ENCODE results near the gene LTBP1. TPM values are rescaled to one million over a fixed set of nuclear protein-coding genes. Genes with fewer than 3 reads are reported as not detected.

LTBP1 gene
- total and polyA plus RNA-seq, 10 of the 15 experiments (the other 5 are each of a cell fraction or from before 2014, with no cell fraction given) = 0.01 to 0.28 (median 0.12) TPM; not detected in 2

DNA sequence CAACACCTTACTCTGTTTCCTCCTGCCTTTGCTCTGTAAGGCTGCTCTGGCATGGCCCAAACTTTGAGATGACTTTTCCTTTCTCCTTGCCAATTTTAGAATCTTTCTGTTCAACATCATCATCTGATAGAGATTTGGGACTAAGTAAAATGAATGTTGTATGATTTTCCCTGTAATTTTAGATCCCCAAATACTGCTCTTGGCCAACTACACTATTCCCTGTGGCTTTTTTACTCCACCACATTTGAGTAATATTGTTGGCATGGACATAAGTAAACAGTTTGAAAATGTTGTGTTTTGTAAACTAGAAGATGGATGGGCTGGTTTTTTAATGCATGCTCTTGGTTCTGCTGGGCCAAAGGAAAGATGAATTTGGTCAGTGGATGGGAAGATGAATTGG lies 12.1 kb downstream of the LTBP1 start:
- Histone ChIP-seq H3K27me3 (replicated peaks in 1 of 2; ENCODE audit: control insufficient read depth in 2 of 2, insufficient read depth in 2 of 2, low read length in 1 of 2) (no peaks in the 10 kb centered on the region; a peak in 1 of 4 replicates), H2AFZ (ENCODE audit: control insufficient read depth, low read depth, low read length) (no peak overlapping the region), H3K79me2 (ENCODE audit: control insufficient read depth, insufficient read depth, low read length) (no peaks in the 10 kb centered on the region), H3K4me3 (no peak overlapping the region), H4K20me1 (ENCODE audit: control insufficient read depth, insufficient read depth) (no peaks in the 10 kb centered on the region), H3K4me1 (ENCODE audit: control insufficient read depth, insufficient read depth, low read length) (no peaks in the 10 kb centered on the region), H3K9me3 (replicated peaks; ENCODE audit: control insufficient read depth, insufficient read depth, low read length) (no peaks in the 10 kb centered on the region), H3K4me2 (ENCODE audit: control insufficient read depth, insufficient read depth) (no peak overlapping the region), H3K36me3 (ENCODE audit: control insufficient read depth in 2 of 2, insufficient read depth in 2 of 2, low read length in 1 of 2) (no peaks in the 10 kb centered on the region), H3K27ac (ENCODE audit: control insufficient read depth, insufficient read depth) (no peak overlapping the region), H3K9ac (ENCODE audit: control insufficient read depth, insufficient read depth, low read length) (no peak overlapping the region)
- TF ChIP-seq RB1 (IDR thresholded peaks at IDR 0.05; ENCODE audit: borderline replicate concordance) = no peak
- no peak for TF ChIP-seq CBX5 (IDR thresholded peaks at IDR 0.05; ENCODE audit: low read depth)
- no peak for TF ChIP-seq TARDBP (IDR thresholded peaks at IDR 0.05; ENCODE audit: borderline replicate concordance)
- no peak for TF ChIP-seq SMC3 (IDR thresholded peaks at IDR 0.05; ENCODE audit: borderline replicate concordance, low read length)
- TF ChIP-seq, protein P1, sequence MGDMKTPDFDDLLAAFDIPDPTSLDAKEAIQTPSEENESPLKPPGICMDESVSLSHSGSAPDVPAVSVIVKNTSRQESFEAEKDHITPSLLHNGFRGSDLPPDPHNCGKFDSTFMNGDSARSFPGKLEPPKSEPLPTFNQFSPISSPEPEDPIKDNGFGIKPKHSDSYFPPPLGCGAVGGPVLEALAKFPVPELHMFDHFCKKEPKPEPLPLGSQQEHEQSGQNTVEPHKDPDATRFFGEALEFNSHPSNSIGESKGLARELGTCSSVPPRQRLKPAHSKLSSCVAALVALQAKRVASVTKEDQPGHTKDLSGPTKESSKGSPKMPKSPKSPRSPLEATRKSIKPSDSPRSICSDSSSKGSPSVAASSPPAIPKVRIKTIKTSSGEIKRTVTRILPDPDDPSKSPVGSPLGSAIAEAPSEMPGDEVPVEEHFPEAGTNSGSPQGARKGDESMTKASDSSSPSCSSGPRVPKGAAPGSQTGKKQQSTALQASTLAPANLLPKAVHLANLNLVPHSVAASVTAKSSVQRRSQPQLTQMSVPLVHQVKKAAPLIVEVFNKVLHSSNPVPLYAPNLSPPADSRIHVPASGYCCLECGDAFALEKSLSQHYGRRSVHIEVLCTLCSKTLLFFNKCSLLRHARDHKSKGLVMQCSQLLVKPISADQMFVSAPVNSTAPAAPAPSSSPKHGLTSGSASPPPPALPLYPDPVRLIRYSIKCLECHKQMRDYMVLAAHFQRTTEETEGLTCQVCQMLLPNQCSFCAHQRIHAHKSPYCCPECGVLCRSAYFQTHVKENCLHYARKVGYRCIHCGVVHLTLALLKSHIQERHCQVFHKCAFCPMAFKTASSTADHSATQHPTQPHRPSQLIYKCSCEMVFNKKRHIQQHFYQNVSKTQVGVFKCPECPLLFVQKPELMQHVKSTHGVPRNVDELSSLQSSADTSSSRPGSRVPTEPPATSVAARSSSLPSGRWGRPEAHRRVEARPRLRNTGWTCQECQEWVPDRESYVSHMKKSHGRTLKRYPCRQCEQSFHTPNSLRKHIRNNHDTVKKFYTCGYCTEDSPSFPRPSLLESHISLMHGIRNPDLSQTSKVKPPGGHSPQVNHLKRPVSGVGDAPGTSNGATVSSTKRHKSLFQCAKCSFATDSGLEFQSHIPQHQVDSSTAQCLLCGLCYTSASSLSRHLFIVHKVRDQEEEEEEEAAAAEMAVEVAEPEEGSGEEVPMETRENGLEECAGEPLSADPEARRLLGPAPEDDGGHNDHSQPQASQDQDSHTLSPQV (IDR thresholded peaks at IDR 0.05) = no peak
- no peak for TF ChIP-seq CBFB (IDR thresholded peaks at IDR 0.05; ENCODE audit: low read depth)
- TF ChIP-seq, protein P2, sequence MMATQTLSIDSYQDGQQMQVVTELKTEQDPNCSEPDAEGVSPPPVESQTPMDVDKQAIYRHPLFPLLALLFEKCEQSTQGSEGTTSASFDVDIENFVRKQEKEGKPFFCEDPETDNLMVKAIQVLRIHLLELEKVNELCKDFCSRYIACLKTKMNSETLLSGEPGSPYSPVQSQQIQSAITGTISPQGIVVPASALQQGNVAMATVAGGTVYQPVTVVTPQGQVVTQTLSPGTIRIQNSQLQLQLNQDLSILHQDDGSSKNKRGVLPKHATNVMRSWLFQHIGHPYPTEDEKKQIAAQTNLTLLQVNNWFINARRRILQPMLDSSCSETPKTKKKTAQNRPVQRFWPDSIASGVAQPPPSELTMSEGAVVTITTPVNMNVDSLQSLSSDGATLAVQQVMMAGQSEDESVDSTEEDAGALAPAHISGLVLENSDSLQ (IDR thresholded peaks at IDR 0.05) = no peak
- TF ChIP-seq BHLHE40 (IDR thresholded peaks at IDR 0.05; ENCODE audit: borderline replicate concordance in 1 of 2, low read depth in 2 of 2, low read length in 1 of 2) = no peak
- no peak for TF ChIP-seq RAD51 (IDR thresholded peaks at IDR 0.05)
- no peak for TF ChIP-seq FOXM1 (IDR thresholded peaks at IDR 0.05; ENCODE audit: low read depth, low read length)
- no peak for TF ChIP-seq EED (IDR thresholded peaks at IDR 0.05; ENCODE audit: low read depth)
- no peak for TF ChIP-seq KDM1A (IDR thresholded peaks at IDR 0.05; ENCODE audit: borderline replicate concordance)
- TF ChIP-seq, protein P3, sequence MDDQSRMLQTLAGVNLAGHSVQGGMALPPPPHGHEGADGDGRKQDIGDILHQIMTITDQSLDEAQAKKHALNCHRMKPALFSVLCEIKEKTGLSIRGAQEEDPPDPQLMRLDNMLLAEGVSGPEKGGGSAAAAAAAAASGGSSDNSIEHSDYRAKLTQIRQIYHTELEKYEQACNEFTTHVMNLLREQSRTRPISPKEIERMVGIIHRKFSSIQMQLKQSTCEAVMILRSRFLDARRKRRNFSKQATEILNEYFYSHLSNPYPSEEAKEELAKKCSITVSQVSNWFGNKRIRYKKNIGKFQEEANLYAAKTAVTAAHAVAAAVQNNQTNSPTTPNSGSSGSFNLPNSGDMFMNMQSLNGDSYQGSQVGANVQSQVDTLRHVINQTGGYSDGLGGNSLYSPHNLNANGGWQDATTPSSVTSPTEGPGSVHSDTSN (IDR thresholded peaks at IDR 0.05; ENCODE audit: insufficient replicate concordance, low read depth, low read length) = no peak
- TF ChIP-seq, protein P4, sequence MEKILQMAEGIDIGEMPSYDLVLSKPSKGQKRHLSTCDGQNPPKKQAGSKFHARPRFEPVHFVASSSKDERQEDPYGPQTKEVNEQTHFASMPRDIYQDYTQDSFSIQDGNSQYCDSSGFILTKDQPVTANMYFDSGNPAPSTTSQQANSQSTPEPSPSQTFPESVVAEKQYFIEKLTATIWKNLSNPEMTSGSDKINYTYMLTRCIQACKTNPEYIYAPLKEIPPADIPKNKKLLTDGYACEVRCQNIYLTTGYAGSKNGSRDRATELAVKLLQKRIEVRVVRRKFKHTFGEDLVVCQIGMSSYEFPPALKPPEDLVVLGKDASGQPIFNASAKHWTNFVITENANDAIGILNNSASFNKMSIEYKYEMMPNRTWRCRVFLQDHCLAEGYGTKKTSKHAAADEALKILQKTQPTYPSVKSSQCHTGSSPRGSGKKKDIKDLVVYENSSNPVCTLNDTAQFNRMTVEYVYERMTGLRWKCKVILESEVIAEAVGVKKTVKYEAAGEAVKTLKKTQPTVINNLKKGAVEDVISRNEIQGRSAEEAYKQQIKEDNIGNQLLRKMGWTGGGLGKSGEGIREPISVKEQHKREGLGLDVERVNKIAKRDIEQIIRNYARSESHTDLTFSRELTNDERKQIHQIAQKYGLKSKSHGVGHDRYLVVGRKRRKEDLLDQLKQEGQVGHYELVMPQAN (conservative IDR thresholded peaks at IDR 0.05) = no peak
- no peak for TF ChIP-seq JUNB (IDR thresholded peaks at IDR 0.05)
- ATAC-seq (no peak), DNase-seq (ENCODE audit: low read depth, low spot score) (no peak), FAIRE-seq (no peak)
- ChIA-PET POLR2A (no interaction called here), CTCF (no interaction called here), SMC1A (ENCODE audit: uncharacterized antibody, unreplicated experiment) (no interaction called here), RAD21 (ENCODE audit: unreplicated experiment) (no interaction called here)
- intact Hi-C loops (cut with micrococcal nuclease; ENCODE audit: unreplicated experiment) = no loop called here
- BruUV-seq (replicated peaks) = no TSS peak
- in situ Hi-C loops (cut with MboI) = no loop called here

Data from GM12878 (cell line).